RPMI7951 (cell line): ENCODE measurements around the gene KMT2A. TPM values are rescaled to one million over a fixed set of nuclear protein-coding genes. Genes with fewer than 3 reads are reported as not detected.
A peak's percentile ranks its signal among the peaks of the same experiment; 100 is the strongest.
"Not testable (repeated sequence)": the region's sequence is repeated elsewhere in the genome, so short reads cannot be mapped to it uniquely, and the experiment has no call there.

Source experiments
- DNase-seq: peaks from one replicate; pipeline ENCODE4 v3.0.0-alpha.2; 2012; ENCODE audit warnings: low read depth
- total RNA-seq: library from RNA; depleted of rRNA; stranded (reverse); fragments of >200 nt; shearing (Covaris generic); gene quantifications from 2 replicates; pipeline ENCODE4 v1.2.3, GENCODE V29; 2014

KMT2A gene
- total RNA-seq, 1 experiment from 2014 or later: 21.9 TPM

- peak; percentile 35 for DNase-seq
Observed at GRCh38 chr11:118434553-118435289, 1.6 kb upstream of the KMT2A start.

- peak; percentile 58 for DNase-seq
Observed at GRCh38 chr11:118435290-118435892, 901 bp upstream of the KMT2A start.

- peak; percentile 38 for DNase-seq
Observed at GRCh38 chr11:118436639-118437207, 431 bp downstream of the KMT2A start.

- DNase-seq: peak; percentile 43
Observed at GRCh38 chr11:118437208-118438125, 1.2 kb downstream of the KMT2A start.

GRCh38 chr11:118438314-118438931 lies 2.1 kb downstream of the KMT2A start:
- peak; percentile 74 for DNase-seq

GRCh38 chr11:118439646-118440045 lies 3.4 kb downstream of the KMT2A start:
- DNase-seq: no peak

GRCh38 chr11:118441770-118442275 lies 5.5 kb downstream of the KMT2A start:
- no peak for DNase-seq

- DNase-seq: no peak
Observed at GRCh38 chr11:118442301-118442700, 6.0 kb downstream of the KMT2A start.

GRCh38 chr11:118442908-118443589 lies 6.8 kb downstream of the KMT2A start:
- no peak for DNase-seq

- DNase-seq: no peak
Observed at GRCh38 chr11:118443590-118444218, 7.4 kb downstream of the KMT2A start.

- no peak for DNase-seq
Observed at GRCh38 chr11:118447423-118447822, 11.1 kb downstream of the KMT2A start.

GRCh38 chr11:118448294-118448693 lies 12.0 kb downstream of the KMT2A start:
- no peak for DNase-seq

GRCh38 chr11:118449316-118449918 lies 13.1 kb downstream of the KMT2A start:
- no peak for DNase-seq

- no peak for DNase-seq
Observed at GRCh38 chr11:118450451-118450850, 14.2 kb downstream of the KMT2A start.

- no peak for DNase-seq
Observed at GRCh38 chr11:118462178-118462577, 25.9 kb downstream of the KMT2A start.

GRCh38 chr11:118468968-118469367 lies 32.7 kb downstream of the KMT2A start:
- not testable (repeated sequence) for DNase-seq

GRCh38 chr11:118471030-118471429 lies 34.7 kb downstream of the KMT2A start:
- DNase-seq: no peak

- no peak for DNase-seq
Observed at GRCh38 chr11:118473537-118473936, 37.2 kb downstream of the KMT2A start.

- no peak for DNase-seq
Observed at GRCh38 chr11:118476676-118477075, 40.4 kb downstream of the KMT2A start.

- DNase-seq: not testable (repeated sequence)
Observed at GRCh38 chr11:118481238-118481637, 44.9 kb downstream of the KMT2A start.
